HG02678 (cell line): Measurements from ENCODE around the gene SNX9.
"Not testable (repeated sequence)": the region's sequence is repeated elsewhere in the genome, so short reads cannot be mapped to it uniquely, and the experiment has no call there.

ENCODE experiments used
- ATAC-seq: cut with Tn5 transposase; IDR thresholded peaks from one replicate; pipeline ENCODE4 v1.9.1; 2021; ENCODE audit warnings: mild to moderate bottlenecking, moderate library complexity; ENCODE audit not compliant: unreplicated experiment

The SNX9 gene

DNA sequence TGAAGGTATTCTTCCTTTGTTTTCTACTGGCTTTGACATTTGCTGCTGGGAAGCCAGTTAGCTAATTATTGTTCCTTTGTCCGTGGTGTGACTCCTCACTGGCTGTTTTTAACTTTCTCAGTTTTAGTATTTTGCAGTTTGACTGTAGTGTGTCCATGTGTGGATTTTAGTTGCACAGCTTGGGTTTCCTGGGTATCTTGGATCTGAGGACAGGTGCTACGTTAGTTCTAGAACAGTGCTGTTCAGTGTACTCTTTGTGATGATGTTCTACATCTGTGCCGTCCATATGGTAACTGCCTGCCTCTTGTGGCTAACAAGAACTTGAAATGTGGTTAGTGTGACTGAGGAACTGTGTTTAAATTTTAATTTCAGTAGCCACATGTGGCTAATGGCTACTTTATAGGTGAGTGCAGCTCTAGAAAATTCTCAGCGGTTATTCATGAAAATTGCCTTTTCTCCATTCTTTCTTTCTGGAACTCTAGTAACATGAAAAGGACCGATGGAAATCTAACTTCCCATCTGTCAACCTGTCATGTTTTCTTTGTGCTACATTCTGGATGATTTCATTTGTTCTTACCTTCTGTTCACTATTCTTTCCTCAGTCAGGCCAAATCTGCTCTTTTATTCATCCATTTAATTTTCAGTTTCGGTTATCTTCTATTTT, 7.4 kb downstream of the SNX9 start:
- peak; percentile 96 for ATAC-seq

DNA sequence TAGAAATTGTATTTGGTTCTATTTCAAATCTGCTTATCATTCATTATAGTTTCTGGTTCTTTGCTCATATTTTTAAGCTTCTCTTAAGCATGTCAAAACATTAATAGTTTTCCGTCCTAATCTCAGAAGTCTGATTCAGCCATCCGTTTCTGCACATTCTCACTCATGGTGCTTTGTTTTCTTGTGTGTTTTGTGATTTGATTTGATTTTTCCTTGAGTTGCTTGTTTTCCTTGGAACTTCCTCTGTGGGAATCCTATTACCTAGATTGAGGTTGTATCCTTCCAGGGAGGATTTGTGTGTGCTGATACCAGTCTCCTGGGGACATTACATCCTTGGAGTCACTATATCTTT, 7.9 kb downstream of the SNX9 start:
- ATAC-seq = no peak

DNA sequence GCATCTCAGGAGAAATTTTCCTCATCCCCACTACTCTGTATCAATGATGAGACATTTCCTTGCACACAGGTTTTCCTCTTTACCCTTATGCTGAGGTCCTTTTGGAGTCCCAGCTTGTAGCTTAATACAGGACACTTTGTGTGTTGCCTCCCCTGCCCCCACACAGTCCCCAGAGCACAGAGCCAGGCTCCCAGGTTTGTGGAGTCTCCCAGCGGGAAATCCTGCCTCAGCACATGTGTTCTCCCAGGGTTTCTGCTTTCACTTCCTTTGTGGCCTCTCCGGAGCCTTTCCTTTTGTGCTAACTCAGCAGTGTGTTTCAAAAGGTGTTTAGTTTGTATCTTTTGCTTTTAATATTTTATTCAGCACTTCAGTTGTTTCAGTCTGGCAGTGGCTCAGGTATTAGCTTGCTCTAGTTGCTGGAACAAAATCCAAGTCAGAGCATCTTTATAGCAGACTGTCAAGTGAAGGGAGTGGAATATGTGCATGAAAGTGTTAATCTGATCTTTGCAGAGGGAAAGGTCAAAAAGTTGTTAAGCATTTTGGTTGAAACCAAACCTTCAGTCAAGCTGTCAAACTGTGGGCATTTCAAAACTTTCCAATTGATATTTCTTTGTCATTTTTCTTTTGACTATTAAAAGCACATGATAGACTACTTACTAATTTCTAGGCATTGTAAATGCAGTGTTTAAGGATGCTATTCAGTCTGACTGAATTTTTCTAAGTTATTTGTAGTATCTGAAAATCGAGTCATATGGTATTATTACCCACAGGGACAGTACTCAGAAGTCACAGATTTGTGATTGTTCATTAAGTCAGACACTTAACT, 8.6 kb downstream of the SNX9 start:
- ATAC-seq = no peak

DNA sequence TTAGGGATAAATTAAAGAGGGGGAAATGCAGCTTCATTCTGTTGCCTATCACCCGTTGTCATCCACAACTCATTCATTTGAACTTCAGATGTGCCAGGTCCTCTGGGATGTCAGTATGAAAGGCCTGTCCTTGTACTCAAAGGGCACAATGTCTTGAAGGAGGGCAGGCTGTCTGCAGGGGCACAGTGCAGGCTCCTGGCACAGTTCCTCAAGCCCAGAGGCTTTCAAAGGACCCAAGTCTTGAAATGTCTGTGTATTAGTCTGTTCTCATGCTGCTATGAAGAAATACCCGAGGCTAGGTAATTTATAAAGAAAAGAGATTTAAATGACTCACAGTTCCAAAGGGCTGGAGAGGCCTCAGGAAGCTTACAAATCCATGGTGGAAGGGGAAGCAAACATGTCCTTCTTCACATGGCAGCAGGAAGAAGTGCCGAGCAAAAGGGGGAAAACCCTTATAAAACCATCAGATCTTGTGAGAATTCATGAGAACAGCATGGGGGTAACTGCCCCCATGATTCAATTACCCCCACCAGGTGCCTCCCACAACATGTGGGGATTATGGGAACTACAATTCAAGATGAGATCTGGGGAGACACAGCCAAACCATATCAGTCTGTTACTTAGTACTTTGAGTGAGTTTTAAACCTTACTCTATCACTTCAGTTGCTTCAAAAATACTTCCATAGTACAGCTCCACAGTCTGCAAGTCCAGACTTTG, 9.4 kb downstream of the SNX9 start:
- ATAC-seq = no peak

DNA sequence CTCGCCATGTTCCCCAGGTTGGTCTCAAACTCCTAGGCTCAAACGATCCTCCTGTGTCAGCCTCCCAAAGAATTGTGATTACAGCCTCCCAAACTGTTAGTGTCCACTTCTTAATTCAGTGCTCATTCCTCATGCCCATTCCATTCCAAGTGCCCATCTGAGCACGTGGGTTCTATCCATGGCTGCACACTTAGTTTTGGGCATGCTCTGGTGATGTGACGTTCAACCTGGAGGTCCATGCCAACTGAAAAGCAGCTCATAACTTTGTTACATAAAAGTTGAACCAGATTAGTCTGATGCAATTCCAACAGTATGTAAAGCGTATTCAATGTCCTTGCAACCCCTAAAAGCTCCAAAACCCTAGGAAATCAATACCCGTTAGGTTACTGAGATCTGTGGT, 11.5 kb downstream of the SNX9 start:
- ATAC-seq = no peak

DNA sequence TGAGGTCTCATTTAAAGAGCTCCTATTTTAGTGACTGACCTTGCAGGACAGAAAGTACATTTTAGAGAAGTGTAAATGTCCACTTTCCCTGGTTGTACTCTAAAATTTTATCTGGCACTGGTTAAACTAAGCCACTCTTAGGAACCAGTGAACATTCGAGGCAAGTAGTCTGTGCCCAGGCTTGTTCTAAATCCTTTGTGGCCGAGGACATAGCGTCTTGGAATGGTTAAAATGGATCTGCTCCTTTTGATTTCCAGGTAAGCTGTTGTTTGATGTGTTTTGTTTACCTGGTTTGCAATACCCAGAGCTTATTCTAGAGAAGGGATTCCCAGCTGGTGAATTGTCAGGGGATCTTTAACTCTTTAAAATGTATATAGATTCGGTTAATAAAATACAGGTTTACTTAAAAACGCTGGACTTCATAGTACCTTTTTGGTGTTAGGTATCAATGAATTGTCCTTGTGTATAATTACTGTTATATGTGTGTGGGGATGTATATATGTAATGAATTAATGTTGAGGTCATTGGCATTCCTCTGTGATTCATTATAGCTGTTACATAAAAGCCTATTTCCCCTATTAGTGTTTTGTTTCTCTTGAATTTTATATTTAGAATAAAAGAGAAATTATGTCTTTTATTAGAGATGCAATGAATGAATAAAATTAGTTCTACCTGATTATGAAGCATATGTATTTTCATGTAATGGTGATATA, 15.8 kb downstream of the SNX9 start:
- ATAC-seq = no peak

DNA sequence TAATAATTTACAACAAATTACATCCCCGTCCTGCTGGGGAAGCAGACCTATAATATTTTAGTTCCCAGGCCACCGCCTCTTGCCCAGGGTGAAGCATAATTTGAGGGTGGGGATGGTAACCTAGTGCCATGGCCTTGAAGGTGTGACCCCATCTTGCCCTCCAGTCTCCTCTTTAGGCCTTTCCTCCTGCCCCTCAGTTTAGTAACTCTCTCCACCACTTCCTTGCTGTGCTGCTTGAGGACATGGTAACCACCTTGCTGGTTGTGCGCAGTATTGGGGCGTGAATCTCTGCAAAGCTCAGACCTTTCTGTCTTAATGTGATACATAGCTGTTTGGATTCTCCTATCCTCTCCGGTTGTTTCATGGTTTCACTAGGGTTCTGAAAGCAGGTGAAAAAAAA, 16.6 kb downstream of the SNX9 start:
- no peak for ATAC-seq

DNA sequence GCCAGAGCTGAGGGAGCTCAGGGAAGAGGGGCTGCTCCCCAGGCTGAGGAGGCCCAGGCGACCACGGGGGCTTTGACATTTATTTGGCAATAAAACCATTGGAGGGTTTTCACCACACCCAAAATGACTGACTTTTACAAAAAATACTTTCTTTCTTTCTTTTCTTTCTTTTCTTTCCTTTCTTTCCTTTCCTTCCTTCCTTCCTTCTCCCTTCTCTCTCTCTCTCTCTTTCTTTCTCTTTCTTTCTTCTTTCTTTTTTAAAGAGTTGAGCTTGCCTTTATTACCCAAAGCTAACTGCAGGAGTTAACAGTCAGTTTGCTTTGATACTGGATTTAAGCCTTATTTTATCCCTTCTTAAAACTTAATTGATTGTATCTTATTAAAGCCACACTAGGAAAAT, 17.2 kb downstream of the SNX9 start:
- no peak for ATAC-seq

DNA sequence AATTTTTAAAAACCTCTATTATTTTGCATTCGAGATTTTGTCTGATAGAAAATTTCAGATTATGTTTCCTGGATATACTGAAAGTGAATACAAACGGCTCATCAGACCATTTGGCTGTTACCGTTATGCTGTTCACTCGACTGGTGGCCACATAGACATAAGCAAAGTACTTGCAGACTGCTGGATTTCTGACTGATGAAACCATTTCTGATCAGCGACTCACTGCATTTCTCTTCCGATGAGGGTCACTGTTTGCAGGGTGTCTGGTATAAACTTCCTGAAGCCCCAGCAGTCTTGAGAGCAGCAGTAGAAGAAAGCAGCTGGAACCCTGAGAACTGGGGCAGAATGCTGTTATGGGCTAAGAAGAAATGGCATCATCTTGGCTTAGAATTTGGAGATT, 17.7 kb downstream of the SNX9 start:
- ATAC-seq = no peak

DNA sequence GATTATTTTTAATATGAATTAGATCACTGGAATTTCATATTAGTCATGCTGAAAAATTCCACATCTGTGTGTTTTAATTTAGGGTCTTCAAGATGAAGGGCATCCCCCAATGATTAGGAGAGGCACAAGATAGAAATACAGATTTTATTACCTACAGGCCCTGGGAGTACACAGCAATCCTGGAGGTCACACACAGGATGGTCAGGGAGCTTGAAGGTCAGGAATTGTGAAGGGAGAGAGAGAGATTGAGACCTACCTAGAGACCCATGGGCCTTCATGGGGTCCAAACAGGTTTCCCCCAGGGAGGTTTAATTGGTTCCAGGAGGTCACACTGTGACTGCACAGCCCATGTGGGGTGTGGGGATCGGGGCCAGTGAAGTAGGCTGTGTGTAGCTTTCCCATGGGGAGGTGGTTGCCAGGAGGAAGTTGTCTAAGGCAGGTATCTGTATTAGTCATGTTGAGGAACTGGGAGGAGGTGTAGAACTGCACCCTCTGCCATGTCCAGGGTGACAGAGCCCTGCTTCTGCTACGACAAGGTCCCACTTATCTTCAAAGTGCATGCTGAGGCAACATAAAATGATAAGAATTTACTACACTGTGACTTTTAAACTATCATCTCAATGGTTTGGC, 18.3 kb downstream of the SNX9 start:
- peak; percentile 80 for ATAC-seq

DNA sequence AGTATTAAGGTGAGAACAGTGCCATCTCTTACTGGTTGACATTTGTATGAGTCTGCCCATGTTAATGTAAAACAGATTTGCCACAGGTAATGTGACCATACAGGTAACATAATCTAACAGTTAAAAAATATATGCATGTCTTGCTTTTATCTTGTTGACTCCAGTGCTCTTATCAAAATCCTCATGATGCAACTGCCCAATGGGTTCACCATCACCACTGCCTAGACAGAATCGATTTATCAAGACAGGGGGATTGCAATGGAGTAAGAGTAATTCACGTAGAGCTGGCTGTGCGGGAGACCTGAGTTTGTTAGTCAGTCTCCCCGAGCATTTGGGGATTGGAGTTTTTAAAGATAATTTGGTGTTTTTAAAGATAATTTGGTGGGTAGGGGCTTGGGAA, 19.2 kb downstream of the SNX9 start:
- no peak for ATAC-seq

DNA sequence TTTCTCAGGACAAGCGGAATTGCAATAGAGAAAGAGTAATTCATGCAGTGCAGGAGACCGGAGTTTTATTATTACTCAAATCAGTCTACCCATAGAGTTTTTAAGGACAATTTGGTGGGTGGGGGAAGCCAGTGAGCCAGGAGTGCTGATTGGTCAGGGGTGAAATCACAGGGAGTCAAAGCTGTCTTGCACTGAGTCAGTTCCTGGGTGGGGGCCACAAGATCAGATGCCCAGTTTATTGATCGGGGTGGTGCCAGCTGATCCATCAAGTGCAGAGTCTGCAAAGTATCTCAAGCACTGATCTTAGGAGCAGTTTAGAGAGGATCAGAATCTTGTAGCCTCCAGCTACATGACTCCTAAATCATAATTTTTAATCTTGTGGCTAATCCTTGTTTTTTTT, 21.1 kb downstream of the SNX9 start:
- ATAC-seq = not testable (repeated sequence)

DNA sequence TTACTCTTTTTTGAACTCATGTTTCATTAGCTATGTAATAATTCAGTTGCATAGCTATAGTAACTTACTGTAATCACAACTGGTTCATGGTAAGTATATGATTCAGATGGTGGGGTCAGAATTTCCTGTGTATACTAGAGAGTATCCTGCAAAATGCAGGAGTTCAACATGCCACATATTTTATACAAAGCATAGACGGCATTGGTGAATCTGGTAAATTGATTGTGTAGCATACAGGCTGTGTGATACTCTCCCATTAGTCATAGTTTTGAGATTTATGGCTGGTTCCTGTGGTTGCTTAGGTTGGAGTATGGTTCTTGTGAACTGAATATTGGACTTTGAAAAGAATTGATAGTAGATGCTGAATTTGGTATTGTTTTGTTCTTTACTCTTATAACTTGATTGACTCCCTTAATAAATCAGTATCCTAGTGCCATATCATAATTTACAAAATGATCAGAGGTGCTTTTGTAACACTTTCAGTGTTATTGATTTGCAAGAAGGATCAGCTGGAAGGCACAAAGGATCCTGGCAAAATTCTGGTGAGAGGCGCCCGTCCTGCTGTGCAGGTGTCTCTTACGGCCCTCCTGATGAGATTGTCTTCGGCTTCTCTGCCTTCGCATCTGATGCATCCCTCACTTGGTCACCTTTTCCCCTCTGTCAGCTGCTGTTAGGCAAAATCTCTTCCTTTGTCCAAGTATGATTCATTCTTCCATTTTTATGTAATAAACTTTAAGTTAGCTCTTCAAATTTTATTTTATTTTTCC, 22.6 kb downstream of the SNX9 start:
- ATAC-seq = peak; percentile 10

DNA sequence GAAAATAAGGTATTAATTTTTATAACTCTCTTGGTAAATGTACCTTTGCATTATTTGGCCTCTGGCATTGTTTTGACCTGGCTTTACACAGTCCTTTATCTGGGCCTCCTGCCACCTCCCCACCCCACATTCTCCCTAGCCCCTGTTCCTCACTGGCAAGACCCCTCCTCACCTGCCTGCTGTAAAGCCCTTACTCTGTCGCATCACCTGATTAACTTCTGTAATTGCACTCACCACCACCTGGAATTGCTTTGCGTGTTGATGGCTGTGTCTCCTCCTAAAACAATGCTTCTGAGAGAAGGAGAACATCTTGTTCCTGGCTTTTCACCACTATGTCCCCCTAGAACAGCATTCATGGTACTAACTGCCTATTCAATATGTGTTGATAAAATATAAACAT, 24.8 kb downstream of the SNX9 start:
- no peak for ATAC-seq

DNA sequence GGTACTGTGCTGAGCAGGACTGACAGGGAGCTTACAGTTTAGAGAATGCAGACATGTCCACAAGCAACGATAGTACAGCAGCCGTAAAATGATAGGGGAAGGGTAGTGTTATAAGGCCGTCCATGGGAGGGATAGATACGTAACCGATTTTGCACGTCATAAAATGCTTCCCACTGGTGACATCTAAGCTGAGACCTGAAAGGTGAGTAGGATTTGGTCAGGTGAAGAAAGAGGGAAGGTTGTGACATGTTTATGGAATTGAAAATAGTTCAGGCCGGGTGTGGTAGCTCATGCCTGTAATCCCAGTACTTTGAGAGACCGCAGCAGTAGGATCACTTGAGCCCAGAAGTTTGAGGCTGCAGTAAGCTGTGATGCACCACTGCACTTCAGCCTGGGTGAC, 25.6 kb downstream of the SNX9 start:
- no peak for ATAC-seq

DNA sequence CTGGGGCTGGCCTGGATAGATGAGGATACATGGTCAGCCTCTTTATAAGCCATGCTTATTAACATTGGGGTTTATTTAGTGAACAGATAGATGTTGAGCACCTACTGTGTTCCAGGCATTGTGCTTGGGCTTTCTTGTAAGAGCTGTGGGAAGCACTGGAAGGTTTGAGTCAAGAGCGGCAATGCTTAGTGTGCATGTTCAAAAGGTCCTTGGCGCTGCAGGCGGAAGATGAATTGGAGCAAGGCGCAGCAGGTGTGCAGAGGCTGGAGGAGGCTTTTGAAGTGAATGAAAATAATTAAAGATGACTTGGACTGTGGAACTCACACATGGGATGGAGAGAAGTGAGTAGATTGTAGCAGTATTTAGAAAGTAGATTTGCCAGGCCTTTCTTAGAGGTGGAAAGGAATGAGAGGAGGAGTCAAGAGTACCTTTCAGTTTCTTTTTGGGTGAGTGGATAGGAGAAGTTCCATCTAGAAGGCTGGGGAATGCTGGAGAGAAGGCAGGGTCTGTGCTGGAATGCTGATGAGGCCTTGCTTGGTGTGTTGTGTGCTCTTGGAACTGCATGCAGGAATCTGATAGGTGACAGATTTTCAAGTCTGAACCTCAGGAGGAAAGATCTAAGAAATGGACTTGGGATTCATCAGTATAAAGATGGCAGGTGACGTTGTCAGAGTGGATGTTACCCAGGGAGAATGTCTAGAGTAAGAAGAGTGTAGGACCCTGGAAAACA, 26.4 kb downstream of the SNX9 start:
- ATAC-seq = no peak

DNA sequence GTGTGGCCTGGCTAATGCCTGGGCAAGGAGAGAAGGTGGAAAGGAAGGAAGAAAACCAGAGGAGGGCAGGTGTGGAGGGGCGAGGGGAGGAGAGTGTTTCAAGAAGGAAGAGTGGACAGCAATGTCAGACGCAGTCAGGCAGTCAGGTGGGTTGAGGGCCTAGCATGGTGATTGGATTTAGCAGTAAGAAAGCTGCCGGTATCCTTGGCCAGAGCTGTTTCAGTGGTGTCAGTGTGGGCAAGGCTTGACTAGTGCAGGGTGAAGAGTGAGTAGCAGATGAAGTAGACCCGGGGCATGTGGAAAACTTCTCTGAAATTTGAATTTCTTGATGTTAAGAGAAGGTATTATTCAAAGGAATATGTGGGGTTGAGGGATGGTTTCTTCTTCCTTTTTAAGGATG, 27.0 kb downstream of the SNX9 start:
- no peak for ATAC-seq

DNA sequence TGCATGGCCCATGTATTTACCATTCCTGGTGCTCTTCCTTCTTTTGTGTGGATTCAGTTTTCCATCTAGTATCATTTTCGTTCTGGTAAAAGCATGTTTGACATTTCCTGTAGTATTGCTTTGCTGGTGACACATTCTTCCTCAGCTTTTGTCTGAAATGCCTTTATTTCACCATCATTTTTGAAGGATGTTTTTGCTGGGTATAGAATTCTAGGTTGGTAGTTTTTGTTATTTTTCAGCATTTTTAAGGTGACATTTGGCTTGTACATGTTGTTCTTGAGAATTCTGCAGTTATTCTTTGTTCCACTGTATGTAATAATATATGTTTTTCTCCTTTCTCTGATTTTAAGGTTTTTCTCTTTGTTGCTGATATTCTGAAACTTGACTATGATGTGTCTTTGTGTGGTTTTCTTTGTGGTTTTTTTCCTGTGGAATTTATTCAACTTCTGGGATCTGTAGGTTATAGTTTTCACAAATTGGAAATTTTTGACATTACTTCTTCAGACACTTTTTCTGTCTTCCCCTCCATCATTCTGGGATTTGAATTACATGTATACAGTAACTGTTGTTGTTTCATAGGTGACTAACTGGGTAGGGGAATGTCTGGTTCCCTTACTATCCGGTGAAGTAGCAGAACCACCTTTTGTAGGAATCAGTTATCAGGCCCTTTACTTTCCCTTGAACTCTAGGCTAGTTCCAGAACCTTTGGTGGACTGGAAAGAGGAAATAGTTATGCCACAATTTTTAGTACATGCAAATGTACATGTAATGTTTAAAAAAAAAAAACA, 30.2 kb downstream of the SNX9 start:
- no peak for ATAC-seq
